ENCODE measurements around the gene NLRC3.

DNA sequence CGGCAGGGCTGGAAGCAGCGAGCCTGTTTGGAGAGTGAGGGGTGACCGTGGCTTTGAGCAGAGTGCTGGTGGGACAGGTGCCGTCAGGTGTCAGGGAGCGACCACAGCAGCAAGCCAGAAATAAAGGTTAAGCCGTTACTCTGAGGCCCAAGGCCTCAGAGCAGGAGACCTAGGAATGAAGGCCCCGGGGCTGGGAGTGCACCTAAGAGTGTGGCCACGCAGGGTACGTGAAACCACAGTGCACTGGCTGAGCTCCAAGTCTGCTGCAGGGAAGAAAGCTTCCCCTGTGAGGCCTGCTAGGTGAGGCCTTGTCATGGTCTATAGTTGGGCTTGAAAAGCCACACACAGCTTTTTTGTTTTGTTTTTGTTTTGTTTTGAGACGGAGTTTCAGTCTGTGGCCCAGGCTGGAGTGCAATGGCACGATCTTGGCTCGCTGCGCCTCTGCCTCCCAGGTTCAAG lies 67.7 kb downstream of the NLRC3 start:
- TF ChIP-seq, protein P1, sequence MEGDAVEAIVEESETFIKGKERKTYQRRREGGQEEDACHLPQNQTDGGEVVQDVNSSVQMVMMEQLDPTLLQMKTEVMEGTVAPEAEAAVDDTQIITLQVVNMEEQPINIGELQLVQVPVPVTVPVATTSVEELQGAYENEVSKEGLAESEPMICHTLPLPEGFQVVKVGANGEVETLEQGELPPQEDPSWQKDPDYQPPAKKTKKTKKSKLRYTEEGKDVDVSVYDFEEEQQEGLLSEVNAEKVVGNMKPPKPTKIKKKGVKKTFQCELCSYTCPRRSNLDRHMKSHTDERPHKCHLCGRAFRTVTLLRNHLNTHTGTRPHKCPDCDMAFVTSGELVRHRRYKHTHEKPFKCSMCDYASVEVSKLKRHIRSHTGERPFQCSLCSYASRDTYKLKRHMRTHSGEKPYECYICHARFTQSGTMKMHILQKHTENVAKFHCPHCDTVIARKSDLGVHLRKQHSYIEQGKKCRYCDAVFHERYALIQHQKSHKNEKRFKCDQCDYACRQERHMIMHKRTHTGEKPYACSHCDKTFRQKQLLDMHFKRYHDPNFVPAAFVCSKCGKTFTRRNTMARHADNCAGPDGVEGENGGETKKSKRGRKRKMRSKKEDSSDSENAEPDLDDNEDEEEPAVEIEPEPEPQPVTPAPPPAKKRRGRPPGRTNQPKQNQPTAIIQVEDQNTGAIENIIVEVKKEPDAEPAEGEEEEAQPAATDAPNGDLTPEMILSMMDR (conservative IDR thresholded peaks at IDR 0.05 in 1 of 2, IDR thresholded peaks at IDR 0.05 in 1 of 2; ENCODE audit: extremely low read depth in 1 of 2, insufficient read depth in 1 of 2, low read depth in 1 of 2, low read length in 2 of 2), result no peak
- no peak for TF ChIP-seq EZH2 (IDR thresholded peaks at IDR 0.05; ENCODE audit: borderline replicate concordance, low read length)
